Activated naive CD4-positive, alpha-beta T cell treated with anti-CD3 and anti-CD28 coated beads for 36 hours (primary cell): Measurements from ENCODE around the gene GCN1. TPM values are rescaled to one million over a fixed set of nuclear protein-coding genes. Genes with fewer than 3 reads are reported as not detected.
A peak's percentile ranks its signal among the peaks of the same experiment; 100 is the strongest.

Source experiments
- CTCF ChIA-PET: fragments of 350-600 bp; sonication (Branson Sonifier 250); formaldehyde crosslinking; loops from one replicate; lab custom pipeline; 2021; ENCODE audit warnings: antibody characterized with exemption; lab: Charles Lee
- DNase-seq: peaks from one replicate; pipeline ENCODE4 v3.0.0-alpha.2; 2020
- H3K27ac Mint-ChIP-seq: one replicate; pipeline ENCODE4 v1.8.0; 2021; ENCODE audit warnings: mild to moderate bottlenecking, mixed read lengths
- H3K27me3 Mint-ChIP-seq: one replicate; pipeline ENCODE4 v1.8.0; 2021; ENCODE audit warnings: low read depth, mixed read lengths
- H3K36me3 Mint-ChIP-seq: one replicate; pipeline ENCODE4 v1.8.0; 2021; ENCODE audit warnings: low read depth, mixed read lengths
- H3K4me1 Mint-ChIP-seq: one replicate; pipeline ENCODE4 v1.8.0; 2021; ENCODE audit warnings: low read depth, mixed read lengths
- H3K4me3 Mint-ChIP-seq: one replicate; pipeline ENCODE4 v1.8.0; 2021; ENCODE audit warnings: mild to moderate bottlenecking, moderate library complexity, mixed read lengths
- H3K9me3 Mint-ChIP-seq: one replicate; pipeline ENCODE4 v1.8.0; 2021; ENCODE audit warnings: mixed read lengths
- intact Hi-C: fragments of 100-400 bp; cut with micrococcal nuclease; formaldehyde crosslinking; loops from one replicate; pipeline ENCODE4 v1.15.1; 2023
- total RNA-seq, 2 experiments: library from RNA; stranded (reverse); gene quantifications; one replicate each; pipeline ENCODE4 v1.2.3, GENCODE V29; 2021

GCN1 gene
- total RNA-seq, 2 experiments from 2014 or later: 122 to 128 TPM

DNA sequence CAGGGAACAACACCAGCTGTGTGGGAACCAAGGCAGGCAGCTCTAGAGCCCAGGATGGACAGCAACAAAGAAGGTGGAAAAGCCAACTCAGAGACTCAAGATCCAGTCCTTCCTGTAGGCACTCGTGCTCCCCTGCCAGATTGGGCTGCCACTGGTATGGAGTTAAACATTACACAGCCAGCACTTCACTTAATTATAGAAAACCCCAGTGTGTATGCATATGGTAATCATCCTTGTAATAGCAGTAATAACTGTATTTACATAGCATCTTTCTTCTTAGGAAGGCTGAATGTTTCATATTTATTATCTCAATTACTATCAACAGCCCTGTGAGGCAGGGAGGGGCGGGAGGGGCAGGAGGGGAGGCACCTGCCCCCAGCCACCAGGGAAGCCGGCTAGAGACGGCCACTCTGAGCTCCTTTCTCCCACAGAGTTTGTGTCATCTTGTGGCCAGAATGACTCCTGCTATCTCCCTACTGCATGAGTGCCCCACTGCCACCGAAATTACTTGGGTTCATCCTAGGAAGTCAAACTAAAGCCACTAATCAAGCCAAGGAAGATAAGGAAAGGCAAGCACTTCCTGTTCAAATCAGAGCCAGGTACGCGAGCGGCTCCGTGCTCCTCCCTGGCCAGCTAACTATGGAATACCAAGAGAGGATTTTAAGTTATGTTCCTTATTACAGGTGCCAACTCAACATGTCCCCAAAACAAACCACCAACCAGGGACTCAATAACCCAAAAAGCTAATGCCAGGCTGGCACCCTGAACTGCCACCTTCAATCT is 62.3 kb downstream of the GCN1 start:
- Mint-ChIP-seq H3K4me3 (no peak overlapping the region), H3K4me1 (peaks cover 7% of the 10 kb centered on the region), H3K9me3 (no peaks in the 10 kb centered on the region), H3K27me3 (no peaks in the 10 kb centered on the region), H3K27ac (peak overlapping the region; percentile 23), H3K36me3 (peaks cover 38% of the 10 kb centered on the region)
- CTCF ChIA-PET: interaction anchor here (0.7 kb wide), 1 partner anchor 25 kb away, joined by 3 read pairs; no protein-coding TSS in a partner anchor
- intact Hi-C loops: no loop called here
- DNase-seq: no peak

DNA sequence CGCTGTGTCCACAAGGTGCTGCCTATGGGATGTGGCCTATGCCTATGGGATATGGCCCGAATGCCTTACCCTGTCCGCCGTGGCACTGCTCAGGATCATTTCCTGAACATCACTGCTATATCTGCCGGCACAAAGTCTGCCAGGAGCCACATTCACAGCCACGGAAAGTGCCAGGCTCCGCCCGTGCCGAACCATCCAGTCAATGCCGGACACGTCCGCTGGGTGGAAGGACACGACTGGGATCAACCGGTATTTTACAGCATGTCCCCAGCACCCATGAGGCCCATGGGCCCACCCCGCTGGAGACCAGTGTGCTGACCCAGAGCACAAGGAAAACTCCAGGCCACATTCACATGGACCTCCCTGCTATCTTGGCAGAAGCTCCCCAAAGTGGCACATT is 63.4 kb downstream of the GCN1 start:
- Mint-ChIP-seq H3K4me3 (no peak overlapping the region), H3K27me3 (no peaks in the 10 kb centered on the region), H3K4me1 (peaks cover 18% of the 10 kb centered on the region), H3K36me3 (peaks cover 38% of the 10 kb centered on the region), H3K9me3 (no peaks in the 10 kb centered on the region), H3K27ac (no peak overlapping the region)
- CTCF ChIA-PET: interaction anchor here (0.7 kb wide), 1 partner anchor 24 kb away, joined by 3 read pairs; no protein-coding TSS in a partner anchor
- intact Hi-C loops: no loop called here
- no peak for DNase-seq

DNA sequence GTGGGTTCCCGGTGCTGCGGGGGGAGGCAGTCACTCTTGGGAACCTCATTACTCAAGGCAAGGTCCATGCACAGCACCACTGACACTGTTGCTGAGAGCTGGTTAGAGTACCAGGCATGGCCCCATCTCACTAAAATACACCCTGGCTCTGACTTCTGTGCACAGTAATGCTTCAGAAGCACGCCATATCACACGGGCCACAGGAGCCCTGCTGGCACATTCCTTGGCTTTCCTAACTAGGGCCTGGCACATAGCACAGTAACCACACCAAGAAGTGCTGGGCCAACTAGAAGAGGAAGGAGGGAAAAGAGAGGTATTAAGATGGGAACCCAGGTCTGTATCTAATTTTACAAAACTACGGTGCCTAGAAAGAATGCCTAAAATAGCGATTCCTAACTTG is 64.5 kb downstream of the GCN1 start:
- no peak for DNase-seq
- Mint-ChIP-seq H3K4me3 (no peak overlapping the region), H3K36me3 (peaks cover 35% of the 10 kb centered on the region), H3K27ac (no peak overlapping the region), H3K27me3 (no peaks in the 10 kb centered on the region), H3K9me3 (no peaks in the 10 kb centered on the region), H3K4me1 (peaks cover 22% of the 10 kb centered on the region)
- CTCF ChIA-PET: no interaction called here
- intact Hi-C loops: no loop called here

DNA sequence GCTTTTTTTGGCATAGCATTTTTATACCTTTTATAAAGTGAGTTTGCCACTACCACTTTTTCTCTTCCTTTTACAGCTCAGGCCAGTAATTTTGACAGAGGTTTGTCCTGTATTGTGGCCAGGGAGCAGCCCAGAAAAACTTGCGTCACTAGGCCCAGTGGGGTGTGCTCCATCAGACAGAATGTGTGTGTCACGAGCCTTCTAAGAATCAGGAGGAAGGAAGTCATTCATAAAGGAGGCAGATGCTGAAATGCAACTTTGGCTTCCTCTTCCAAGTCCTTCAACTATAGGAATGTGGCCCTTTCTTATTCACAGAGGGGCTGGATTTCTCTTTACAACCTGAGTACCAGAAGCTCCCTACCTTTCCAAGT is 67.9 kb downstream of the GCN1 start:
- no peak for DNase-seq
- peaks cover 24% of the 10 kb centered on the region for H3K36me3 Mint-ChIP-seq
- no peak overlapping the region for H3K4me3 Mint-ChIP-seq
- no peaks in the 10 kb centered on the region for H3K9me3 Mint-ChIP-seq
- H3K27me3 Mint-ChIP-seq: no peaks in the 10 kb centered on the region
- intact Hi-C loops: no loop called here
- peak overlapping the region; percentile 76 for H3K27ac Mint-ChIP-seq
- CTCF ChIA-PET: no interaction called here
- H3K4me1 Mint-ChIP-seq: peaks cover 44% of the 10 kb centered on the region

DNA sequence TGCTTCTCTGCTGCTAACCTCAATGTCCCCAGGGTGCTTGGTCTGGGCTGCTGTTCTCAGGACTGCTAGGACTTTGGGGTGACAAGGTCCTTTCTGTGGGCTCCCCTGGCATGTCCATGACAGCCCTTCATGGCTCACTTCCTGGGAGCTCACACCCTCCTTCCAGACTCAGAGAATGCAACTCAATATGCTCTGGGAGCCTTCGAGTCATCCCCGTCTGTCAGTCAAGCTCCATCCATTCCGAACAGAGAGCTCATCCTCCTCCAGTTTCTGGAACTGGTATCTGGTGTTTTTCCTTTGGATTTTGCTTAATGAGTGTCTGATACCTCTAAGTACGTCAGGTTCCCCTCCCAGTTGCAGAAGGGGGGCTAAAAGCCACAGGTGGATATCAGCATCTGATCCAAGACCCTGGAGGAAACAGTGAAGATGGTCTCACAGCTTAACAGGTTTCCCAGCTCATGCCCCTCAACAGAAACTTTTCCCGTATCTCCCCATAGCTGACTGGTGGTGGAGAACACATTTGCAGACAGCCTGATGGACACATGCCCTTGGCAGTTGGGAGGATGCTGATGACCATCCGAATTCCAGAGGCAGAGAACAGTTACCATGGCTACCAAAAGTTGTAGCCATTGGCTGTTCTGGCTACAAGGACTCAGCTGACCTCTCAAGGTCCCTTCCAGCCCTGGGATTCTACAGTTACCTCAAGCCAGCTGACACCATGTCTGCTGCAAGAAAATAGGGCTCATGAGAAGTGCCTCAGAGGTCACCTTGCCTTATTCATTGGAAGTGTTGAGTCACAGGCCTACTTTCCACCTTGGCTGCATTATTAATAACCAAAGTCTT is 68.5 kb downstream of the GCN1 start:
- Mint-ChIP-seq H3K27me3 (no peaks in the 10 kb centered on the region), H3K4me3 (no peak overlapping the region), H3K9me3 (no peaks in the 10 kb centered on the region), H3K36me3 (peaks cover 23% of the 10 kb centered on the region), H3K27ac (peak overlapping the region; percentile 76), H3K4me1 (peaks cover 50% of the 10 kb centered on the region)
- DNase-seq: peak; percentile 47
- intact Hi-C loops: no loop called here
- CTCF ChIA-PET: no interaction called here

DNA sequence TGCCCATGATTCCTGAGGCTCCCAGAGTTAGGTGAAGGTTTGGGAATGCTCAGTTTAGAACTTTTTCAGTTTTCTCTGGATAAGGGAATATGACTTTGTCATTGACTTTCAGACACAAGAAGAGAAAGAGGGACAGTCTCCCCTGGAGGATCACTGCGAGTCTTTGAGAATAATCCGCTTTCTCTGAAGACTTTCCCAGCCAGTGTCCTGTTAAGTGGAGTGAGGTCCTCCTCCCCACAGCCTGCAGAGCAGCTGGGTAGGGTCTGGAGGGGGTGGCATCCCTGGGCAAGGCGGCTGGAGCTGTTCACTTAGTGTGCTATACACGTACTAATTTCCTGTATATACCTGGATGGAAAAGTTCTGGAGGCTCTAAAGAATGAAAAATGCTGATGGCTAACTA is 69.5 kb downstream of the GCN1 start:
- no peaks in the 10 kb centered on the region for H3K27me3 Mint-ChIP-seq
- no peaks in the 10 kb centered on the region for H3K9me3 Mint-ChIP-seq
- H3K4me3 Mint-ChIP-seq: no peak overlapping the region
- H3K27ac Mint-ChIP-seq: no peak overlapping the region
- DNase-seq: no peak
- H3K4me1 Mint-ChIP-seq: peaks cover 59% of the 10 kb centered on the region
- peaks cover 23% of the 10 kb centered on the region for H3K36me3 Mint-ChIP-seq
- CTCF ChIA-PET: no interaction called here
- intact Hi-C loops: no loop called here

DNA sequence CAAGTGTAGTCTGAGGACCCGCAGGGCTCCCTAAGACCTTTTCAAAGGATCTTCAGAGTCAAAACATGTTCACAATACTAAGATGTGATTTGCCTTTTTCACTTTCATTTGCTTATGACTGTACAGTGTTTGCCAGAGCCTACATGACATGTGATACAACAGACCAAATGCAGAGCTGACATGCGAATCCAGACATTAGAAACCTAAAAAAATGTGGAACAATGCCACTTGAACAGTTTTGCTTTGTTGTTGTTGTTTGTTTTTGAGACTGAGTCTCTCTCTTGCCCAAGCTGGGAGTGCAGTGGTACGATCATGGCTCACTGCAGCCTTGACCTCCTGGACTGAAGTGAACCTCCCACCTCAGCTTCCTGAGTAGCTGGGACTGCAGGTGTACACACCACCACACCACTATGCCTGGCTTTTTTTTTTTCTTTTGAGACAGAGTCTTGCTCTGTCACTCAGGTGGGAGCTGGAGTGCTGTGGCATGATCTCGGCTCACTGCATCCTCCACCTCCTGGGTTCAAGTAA is 72.7 kb downstream of the GCN1 start:
- CTCF ChIA-PET: interaction anchor here (0.6 to 1.6 kb wide), 4 partner anchors 34 to 160 kb away, joined by 3 to 5 read pairs (median 4); partner anchors contain the start of gene RPLP0
- Mint-ChIP-seq H3K27me3 (no peaks in the 10 kb centered on the region), H3K4me3 (no peak overlapping the region), H3K36me3 (peaks cover 4% of the 10 kb centered on the region), H3K9me3 (no peaks in the 10 kb centered on the region), H3K27ac (peak overlapping the region; percentile 30), H3K4me1 (peaks cover 71% of the 10 kb centered on the region)
- DNase-seq: peak; percentile 42
- intact Hi-C loops: loop anchor here (1.0 to 2.0 kb wide), 5 partner anchors 79 to 245 kb away; partner anchors contain the start of genes CIT and RPLP0

DNA sequence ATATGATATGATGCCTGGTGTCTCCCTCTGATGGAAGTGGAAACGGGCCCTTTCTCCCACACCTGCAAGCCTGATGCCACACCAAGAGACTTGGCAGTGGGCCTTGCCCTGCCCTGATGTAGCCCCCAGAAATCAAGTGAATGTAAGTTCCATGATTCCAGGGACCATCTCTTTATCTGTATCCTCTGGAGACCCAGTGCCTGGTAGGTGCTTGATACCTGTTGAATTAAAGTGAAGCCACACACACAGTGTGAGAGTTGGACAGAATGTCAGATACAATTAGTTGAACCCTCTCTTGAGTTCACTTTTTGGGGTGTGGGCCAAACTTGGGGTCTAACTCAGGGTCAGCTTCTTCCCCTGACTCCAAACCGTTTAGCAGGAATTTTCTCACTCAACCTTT is 73.2 kb downstream of the GCN1 start:
- intact Hi-C loops: loop anchor here (1.0 to 2.0 kb wide), 5 partner anchors 80 to 245 kb away; partner anchors contain the start of genes CIT and RPLP0
- H3K36me3 Mint-ChIP-seq: no peaks in the 10 kb centered on the region
- CTCF ChIA-PET: interaction anchor here (1.5 to 1.6 kb wide), 2 partner anchors 43 to 80 kb away, joined by 3 to 5 read pairs; partner anchors contain the start of gene RPLP0
- DNase-seq: no peak
- H3K4me1 Mint-ChIP-seq: peaks cover 66% of the 10 kb centered on the region
- H3K27ac Mint-ChIP-seq: peak overlapping the region; percentile 30
- no peak overlapping the region for H3K4me3 Mint-ChIP-seq
- no peaks in the 10 kb centered on the region for H3K27me3 Mint-ChIP-seq
- no peaks in the 10 kb centered on the region for H3K9me3 Mint-ChIP-seq

DNA sequence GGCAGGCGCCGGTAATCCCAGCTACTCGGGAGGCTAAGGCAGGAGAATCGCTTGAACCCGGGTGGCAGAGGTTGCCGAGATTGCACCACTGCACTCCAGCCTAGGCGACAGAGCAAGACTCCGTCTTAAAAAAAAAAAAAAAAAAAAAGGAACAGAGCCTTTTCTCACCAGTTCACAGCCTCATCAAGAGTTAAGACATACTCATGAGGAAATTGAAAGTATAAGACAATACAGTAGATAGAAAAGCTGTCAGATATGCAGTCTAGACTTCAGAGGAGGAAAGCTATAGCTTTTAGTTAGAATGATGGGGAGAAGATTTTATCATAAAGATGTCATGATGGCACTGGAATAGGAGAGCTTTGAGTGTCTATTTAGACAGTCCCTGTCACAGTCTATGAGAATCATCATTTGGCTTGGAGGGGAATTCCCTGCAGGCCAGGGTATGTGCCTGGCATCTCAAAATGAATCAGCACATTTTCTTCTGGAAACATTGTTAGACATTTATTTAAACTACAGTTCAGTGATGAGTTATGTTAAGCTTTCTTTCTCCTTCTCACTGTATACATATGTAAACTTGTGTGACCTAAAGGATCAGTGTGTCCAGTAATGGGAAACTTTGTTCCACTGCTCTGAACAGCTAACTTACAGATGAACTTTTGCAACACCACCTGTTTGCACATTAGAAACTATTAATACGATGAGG is 75.1 kb downstream of the GCN1 start:
- H3K4me3 Mint-ChIP-seq: no peak overlapping the region

DNA sequence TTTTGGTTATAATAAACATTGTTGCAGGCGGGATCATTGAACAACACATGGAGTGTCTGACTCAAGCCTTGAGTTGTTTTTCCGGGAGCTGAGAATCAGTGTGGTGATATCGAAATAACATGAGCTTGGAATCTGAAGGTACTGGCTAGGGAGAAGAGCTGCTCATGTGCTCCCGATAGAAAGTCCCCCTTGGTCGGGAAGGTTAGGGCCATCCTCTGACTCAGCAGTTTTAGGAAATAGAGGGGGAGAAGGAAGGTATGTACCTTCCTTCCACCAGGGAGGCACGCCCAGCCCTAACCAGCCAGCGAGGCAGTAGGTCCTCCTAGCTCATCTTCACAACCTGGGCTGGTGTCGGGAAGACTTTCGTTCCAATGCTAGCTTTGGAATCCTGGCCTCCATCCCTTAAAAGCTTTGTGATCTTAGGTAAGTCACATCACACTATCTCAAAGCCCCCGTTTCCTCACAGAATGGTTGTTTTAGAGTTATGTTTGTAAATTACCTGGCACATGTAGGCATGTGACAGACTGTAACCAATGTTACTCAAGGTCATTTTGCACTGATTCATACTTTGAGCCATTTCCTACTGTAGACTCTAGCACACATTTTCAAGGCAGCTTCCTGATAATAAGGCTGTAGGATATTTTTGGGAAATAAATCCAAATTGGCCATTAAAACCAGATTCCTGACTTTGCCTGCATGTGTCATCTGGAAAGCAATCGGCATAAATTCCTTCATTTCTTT is 76.0 kb downstream of the GCN1 start:
- no peak for DNase-seq
- Mint-ChIP-seq H3K9me3 (no peaks in the 10 kb centered on the region), H3K36me3 (peaks cover 11% of the 10 kb centered on the region), H3K4me1 (peaks cover 67% of the 10 kb centered on the region), H3K4me3 (peak overlapping the region; percentile 81), H3K27me3 (no peaks in the 10 kb centered on the region), H3K27ac (peak overlapping the region; percentile 85)
- intact Hi-C loops: loop anchor here (1.0 to 5.0 kb wide), 8 partner anchors 31 to 451 kb away; partner anchors contain the start of gene COX6A1
- CTCF ChIA-PET: interaction anchor here (0.5 to 1.1 kb wide), 2 partner anchors 31 to 349 kb away, joined by 3 to 4 read pairs; no protein-coding TSS in a partner anchor

More for the DNA sequence above, 75.1 kb downstream of the GCN1 start:
- intact Hi-C loops: loop anchor here (1.0 to 5.0 kb wide), 8 partner anchors 32 to 452 kb away; partner anchors contain the start of gene COX6A1
- peak; percentile 73 for DNase-seq
- Mint-ChIP-seq H3K36me3 (peaks cover 7% of the 10 kb centered on the region), H3K4me1 (peaks cover 73% of the 10 kb centered on the region), H3K9me3 (no peaks in the 10 kb centered on the region), H3K27me3 (no peaks in the 10 kb centered on the region), H3K27ac (peak overlapping the region; percentile 80)
- CTCF ChIA-PET: interaction anchor here (1.1 to 1.5 kb wide), 3 partner anchors 32 to 82 kb away, joined by 3 to 9 read pairs (median 4); partner anchors contain the start of gene RPLP0

DNA sequence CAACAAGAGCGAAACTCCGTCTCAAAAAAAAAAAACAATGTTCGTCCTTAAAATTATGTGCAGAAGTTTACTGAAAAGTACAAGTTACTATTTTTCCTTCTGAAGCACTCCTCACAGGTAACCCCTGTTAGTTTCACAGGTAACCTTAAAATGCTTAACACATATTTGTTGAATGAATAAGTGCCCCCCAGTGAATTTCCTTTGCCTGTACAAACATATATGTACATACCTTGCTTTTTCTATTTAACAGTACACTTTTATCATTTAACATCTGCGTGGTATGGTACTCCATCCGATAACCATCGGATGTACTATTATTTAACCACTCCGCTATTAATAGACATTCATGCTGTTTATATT is 76.6 kb downstream of the GCN1 start:
- Mint-ChIP-seq H3K9me3 (no peaks in the 10 kb centered on the region), H3K27me3 (no peaks in the 10 kb centered on the region), H3K36me3 (peaks cover 14% of the 10 kb centered on the region), H3K27ac (peak overlapping the region; percentile 85), H3K4me1 (peaks cover 69% of the 10 kb centered on the region), H3K4me3 (peak overlapping the region; percentile 81)
- CTCF ChIA-PET: interaction anchor here (1.1 to 1.3 kb wide), 2 partner anchors 31 kb away, joined by 3 to 4 read pairs; no protein-coding TSS in a partner anchor
- intact Hi-C loops: loop anchor here (2.0 to 5.0 kb wide), 5 partner anchors 129 to 443 kb away; partner anchors contain the start of genes BICDL1, COX6A1 and RNU4-1
- no peak for DNase-seq
